Fibroblast of peridontal ligament (primary cell): ENCODE data around the gene CUBN.

ENCODE experiments used
- DNase-seq: peaks from one replicate; pipeline ENCODE4 v3.0.0-alpha.2; 2010; ENCODE audit errors: extremely low read depth

CUBN gene

DNA sequence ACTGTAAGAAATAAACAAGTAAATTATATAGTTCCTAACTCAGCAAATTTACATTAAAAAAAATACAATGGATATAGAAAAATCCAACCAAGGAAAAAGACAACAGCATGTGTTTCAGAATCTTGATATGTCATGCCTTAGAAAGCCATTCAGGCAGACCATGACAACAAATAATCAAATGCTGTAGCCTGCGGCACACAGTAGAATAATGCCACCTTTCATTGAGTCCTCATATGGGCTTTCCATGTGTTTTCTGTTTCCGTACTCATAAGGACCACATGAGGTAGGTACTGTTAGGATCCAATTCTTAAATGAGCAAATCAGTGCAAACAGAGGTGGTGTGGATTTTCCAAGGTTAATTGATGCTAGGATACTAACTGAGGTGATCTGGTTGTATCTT is 138.6 kb downstream of the CUBN start:
- DNase-seq: no peak

DNA sequence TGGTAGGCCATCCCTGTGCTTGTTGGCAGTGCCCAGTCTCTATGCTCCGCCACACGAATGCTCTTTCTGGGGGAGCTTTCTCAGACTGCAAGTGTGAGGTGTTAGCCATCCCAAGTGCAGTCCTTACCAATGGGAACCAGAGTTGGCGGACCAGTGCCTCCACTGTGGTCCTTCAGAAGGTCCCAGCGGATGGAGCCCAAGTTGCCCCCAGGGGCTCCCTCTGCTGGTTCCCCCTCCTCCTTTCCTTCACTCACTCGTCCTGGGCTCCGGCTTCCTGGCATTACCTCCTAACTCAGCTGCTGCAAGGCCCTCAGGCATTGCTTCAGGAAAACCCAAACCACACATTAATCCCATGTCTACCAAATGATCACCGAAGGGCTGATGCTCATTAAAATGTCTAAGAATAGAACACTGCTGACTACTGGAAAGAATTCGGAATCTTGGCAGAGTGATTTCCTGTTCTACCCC is 139.8 kb downstream of the CUBN start:
- DNase-seq: peak; percentile 62

DNA sequence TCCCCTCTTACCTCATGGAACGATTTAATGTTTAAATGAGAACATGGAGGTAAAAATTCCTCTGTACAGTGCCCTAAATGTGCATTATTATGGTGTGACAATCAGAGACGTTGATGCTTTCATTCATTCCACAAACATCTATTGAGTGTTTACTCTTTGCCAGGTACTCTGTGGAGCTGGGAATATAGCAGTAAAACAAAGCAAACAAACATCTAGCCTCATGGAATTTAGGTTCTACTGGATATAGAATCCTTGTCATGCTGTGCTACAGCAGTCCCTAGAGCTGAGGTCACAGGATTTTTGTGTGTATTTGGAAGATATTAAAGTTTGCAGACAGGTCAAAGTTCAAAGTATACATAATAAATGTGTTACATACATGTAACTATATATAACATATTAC is 140.7 kb downstream of the CUBN start:
- no peak for DNase-seq

DNA sequence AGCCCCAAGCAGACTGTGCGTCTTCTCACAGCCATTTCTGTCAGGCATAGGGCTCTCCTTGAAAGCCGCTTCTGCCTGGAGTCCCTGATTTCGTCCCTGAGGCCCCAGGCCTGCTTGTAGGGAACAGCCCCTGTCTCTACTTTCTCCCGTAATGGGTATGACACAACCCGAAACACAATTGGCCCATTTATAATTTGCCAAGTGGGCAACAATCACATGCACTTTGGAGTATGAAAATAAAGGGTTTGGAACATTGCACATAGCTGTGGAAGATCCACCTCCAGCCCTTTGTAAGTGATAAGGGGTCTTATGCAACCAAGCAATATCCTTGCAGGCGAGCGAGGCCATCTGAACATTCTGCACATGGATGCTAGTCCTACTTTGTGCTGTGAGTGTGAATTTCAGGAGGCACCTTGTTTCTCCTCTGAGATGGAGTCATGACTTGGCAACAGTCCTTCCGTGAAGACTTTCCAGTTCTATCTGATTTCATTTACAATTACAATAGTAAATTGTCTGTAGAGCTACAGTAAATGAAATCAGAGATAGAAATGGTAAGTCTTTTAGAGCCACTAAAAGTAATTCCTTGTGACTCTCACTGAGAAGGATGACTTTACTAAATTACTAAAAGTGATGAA is 141.5 kb downstream of the CUBN start:
- DNase-seq: peak; percentile 47

DNA sequence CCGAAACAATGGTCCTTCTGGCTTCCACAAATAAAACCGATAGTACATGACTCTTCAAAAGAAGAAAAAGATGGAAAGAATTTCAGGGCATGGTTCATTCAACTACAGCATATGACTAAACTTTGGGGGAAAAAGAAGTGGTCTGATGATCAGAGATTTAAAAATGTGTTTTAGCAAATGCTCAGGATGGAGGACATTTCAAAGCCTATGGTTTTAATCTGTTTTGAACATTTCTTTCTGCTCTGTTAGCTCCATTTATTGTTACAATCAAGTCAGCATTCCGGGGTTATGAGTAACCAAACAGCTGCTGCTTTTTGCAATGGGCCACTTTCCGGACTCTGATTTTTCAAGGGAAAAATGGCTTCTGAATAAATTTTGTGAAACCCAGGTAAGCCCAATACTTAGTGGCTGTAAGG is 142.4 kb downstream of the CUBN start:
- DNase-seq: peak; percentile 97

DNA sequence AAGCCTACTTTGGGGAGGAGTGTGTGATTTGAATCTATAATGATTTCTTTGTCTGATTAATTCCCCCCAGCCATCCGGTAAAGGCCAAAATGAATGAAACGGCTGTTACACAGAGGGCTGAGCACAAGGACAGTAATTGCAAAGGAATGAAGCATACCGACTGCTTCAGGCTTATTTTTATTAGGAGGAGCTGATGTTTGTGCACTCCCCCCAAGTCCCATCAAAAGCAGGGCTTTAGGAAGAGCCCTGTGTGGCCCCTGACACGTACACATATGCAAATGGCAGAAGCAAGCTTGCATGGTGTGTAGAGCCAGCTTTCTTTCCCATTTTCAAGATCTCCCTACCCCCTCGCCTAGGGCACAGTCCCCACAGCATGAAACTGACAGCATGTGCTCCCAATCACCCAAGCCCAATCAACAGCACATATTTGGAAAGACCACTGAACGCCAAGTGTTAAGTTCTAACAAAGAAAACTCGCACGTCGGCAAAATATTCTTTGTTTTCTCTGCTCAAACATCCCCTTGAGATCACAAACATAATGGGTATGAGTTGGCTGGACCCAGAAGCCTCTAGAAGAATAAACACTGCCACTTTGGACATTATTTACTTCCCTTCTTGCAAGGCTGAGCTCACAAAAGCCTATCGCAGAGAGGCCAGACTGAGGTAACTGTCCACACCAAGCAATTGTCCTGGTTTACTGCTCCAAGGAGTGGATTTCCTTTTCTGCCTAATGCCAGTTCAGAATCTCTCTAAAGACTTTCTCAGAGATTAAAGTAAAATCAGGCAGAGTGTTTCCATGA is 143.0 kb downstream of the CUBN start:
- peak; percentile 88 for DNase-seq

DNA sequence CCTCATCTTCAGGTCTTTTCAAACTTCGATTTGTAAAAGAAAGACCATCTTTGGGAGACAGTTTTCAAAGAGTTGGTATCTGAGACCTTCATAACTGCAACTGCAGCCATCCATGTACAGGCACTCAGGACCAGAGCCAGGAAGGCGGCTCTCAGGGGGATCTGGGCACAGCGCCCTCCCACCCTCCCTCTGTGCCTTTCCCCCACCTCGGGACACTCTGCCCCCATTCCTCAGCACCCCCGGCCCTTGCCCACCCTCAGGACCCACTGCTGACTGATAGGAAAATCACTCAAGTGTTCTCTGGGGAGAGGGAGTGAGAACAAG is 143.6 kb downstream of the CUBN start:
- no peak for DNase-seq

DNA sequence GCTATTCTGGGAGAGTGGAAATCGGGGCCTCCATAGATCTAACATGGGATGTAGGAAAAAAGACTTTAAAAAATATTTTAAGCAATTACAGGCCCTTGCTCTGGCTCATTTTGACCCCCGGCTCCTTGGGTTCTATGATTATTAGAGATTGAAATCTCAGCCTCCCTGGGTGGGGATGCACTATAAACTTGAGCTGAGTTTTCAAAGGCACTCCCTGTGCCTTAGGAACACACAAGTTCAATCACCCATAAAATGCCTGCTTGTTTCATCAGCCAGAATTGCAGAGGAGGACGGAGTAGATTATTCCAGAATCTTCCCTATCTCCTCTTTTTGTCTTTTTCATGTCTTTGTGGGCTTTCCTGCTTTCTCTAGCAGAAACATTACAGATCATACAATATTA is 145.4 kb downstream of the CUBN start:
- DNase-seq: no peak

DNA sequence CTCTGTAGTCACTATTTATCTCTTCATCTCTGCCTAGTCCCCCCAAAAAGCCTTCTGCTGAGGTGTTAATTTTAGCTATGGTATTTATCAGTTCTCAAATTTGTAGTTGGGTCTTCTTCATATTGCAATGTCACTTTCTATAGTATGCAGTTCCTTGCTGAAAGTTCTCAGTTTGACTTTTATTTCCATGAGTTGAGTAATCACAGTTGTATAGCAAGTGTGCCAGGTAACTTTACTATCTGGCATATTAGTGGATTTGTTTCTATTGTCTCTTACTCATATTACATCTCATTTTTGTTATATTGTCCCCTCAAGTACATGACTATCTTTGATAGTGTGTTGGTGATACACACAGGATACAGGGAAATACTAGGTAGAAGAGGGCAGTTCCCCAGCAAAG is 152.8 kb downstream of the CUBN start:
- DNase-seq: no peak

DNA sequence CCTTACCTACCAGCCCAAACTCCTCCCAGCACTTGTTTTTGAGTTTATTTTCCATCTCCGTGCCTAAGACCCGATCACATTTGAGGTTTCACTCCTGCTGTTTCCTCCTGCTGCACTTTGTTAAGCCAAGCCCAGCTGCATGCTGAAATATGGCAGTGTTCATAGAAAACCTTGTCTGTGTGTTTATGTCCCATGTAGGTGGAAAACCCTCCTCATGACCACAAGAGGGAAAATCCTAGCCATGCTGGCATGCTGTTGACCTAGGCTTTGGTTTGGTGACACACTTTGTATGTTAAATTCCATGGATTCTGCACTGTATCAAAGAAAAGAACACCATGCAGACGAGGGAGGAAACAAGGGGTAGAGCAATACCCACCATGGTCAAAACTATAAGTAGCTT is 154.4 kb downstream of the CUBN start:
- DNase-seq: no peak

DNA sequence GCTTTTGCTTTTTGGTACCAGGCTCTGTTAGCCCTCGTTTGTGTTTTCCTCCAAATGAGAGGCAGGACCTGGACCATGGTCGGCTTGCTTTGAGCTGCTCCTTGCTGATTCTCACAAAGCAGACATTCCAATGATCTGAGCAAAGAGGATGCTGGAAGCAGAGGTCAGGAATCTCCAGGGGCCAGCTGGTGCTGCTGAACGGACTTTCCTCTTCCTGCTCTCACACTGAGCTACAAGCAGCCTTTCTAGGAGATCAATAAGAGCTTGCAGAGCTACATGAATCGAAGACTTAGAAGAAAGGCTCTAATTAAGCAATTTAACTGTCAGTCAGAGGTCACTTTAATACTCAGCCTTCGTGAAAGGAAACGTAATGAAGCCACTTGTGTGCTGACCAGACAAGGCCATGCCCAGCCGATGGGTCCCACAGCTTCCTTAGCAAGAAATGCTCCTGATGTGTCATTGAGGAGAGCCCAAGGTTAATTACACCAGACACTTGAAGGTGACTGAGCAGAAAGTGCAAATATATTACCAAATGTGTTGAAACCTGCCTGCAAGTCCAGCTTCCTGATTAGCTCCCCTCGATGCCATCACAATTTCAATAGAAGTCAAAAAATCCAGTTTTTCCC is 161.1 kb downstream of the CUBN start:
- DNase-seq: peak; percentile 94

DNA sequence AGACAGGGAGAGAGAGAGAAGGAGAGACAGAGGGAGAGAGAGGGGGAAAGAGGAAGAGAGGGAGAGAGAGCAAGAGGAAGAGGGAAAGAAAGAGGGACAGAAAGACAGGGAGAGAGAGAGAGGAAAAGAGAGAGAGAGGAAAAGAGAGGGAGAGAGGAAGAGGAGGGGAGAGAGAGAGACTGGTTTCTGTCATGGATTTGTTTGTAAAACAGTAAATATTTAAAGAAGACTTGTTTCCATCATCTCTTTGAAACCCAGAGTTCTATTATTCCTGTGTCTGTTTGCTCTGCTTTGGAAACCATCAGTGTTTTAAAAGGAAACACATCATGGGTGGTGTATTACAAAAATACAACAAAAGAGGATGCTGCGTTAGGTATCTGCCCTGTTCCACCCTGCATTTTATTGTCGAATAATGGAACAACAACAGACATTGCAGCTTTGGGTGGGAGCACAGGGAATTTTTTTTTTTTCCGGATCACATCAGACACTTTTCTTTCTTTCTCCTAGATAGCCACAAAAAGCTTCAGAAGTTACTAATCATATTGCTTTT is 161.7 kb downstream of the CUBN start:
- DNase-seq: no peak

DNA sequence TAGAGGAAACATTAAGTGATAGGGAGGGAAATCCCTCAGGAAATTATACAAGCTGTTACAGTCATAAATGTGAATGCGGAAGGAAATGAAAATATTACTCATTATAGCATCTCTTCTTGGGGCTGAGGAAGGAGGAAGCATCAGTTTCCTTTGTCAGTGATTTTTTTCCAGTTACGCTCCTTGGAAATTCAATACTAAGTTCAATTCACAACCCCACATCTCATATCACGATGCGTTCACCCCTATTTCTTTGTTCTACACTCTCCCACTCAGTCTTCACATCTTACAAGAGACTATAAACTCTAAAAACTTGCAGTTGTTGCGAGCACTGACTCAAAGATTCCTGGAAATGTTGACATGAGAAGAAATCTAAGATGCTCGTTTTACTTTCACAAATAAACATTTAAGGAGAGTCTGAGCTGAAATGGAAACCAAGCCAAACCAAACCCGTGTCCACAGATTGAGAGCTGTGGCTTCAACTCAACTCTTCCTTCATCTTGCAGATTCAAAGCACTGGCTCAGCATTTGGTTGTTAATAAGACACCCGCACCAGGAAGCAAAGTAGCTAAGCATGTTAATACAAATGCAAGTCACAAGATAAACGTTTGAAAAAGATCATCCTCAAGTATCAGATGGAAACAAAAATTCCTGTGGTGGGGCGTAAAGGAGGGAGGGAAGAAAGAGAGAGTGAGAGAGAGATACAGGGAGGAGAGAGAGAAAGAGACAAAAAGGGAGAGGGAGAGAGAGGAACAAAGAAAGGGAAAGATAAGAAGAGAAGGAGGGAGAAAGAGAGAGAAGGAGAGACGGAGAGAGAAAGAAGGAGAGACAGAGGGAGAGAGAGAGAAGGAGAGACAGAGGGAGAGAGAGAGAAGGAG is 162.4 kb downstream of the CUBN start:
- DNase-seq: peak; percentile 99

DNA sequence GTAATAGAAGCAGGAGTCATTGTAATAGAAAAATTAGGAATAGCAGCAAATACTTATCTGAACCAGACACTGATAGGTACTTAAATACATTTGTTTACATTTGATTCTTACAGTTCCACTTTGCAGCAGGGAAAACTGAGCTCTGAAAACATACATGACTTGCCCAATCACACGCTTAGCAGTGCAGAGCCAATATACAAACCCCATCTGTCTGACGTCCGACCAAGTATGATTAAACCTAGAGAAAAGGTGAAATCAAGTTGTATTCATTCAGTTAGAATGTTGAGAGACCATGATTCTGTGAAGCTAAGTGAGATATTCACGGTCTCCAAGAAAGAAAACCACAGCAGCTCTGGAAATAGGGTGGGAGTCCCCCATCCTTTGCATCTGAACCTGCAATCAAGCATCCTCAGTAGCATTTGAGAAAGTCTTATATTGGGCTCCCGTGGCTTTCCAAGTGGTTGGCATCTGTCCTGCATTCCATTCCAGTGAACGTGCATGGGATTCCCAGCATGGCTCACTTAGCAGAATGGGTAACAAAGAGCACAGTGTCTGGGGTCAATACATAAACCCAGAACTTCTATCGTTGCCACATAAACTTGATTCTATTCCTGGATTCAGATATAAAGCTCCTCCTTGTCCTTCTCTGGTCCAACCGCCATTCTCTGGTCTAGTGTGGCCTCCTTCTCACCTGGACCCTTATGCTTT is 163.7 kb downstream of the CUBN start:
- DNase-seq: peak; percentile 100

DNA sequence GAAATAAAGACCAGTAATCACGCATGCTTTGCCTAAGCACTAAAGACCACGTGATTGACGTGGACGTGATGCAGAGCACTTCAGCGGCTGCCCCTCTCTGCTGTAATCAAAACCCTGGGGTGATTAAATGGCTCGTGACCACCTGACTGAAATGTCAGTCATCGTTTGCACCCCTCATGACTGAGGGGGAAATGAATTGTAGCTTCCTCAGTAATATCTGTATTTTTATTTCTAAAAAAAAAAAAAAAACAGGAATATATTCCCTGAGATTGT is 164.3 kb downstream of the CUBN start:
- no peak for DNase-seq

DNA sequence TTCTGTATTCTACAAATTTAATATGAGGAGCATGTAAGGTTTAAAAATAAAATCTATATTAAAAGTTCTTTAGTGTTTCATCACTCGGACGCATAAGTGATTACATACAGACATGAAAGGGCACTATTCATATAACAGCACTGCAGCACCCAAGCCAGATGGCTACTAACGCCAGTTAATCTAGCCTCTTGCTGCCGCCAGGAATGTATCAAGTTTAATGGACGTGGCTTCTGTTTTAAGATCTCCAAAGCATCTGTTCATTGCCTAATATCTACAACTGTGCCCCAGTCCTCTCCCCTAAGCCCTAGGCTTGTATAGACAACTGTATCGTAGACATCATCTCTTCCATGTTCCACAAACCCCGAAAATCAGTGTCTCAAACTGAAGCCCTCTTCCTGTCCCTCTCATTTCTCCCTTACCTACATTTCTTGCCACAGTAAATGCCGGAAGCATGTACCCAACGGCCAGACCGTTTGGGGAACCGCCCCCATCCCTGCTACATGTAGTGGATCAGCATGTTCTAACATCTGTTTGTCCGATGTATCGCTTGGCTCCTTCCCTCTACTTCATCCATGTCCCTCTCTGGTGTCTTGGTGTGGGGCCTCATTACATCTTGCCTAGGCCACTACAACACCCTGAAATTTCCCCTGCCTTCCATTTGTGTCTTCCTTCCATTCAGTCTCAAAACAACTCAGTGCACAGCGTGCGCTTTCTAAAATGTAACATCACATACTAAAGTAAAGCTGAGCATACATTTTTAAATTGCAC is 164.9 kb downstream of the CUBN start:
- peak; percentile 16 for DNase-seq

DNA sequence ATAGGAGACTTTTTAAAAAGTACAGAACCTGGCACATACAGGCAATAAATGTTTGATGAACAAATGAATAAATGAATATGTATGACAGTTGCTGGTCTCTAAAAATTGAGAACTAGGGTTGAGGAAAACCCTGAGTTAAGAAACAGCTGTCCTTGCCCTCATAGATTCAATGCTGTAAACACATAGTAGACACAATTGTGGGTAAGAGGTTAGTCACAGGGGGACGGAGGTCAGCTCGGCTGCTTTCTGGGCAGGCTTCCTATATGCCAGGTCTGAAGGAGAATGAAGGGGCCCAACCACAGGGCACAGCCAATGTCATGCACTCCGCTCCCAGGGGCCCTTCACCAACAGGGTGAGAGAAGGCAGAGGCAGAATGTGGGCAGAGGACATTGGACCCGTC is 169.1 kb downstream of the CUBN start:
- DNase-seq: no peak

DNA sequence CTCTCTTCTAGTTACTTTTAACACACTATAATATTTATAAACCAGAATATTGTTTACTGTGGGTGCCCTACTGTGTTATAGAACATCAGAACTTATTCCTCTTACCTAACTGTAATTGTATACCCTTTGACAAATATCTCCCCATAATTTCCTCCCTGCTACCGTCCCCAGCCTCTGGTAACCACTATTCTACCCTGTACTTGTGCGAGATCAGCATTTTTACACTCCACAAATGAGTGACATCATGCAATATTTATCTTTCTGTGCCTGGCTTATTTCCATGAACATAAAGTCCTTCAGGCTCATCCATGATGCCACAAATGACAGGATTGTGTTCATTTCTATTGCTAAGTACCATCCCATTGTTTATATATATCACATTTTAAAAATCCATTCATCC is 172.6 kb downstream of the CUBN start:
- DNase-seq: no peak

DNA sequence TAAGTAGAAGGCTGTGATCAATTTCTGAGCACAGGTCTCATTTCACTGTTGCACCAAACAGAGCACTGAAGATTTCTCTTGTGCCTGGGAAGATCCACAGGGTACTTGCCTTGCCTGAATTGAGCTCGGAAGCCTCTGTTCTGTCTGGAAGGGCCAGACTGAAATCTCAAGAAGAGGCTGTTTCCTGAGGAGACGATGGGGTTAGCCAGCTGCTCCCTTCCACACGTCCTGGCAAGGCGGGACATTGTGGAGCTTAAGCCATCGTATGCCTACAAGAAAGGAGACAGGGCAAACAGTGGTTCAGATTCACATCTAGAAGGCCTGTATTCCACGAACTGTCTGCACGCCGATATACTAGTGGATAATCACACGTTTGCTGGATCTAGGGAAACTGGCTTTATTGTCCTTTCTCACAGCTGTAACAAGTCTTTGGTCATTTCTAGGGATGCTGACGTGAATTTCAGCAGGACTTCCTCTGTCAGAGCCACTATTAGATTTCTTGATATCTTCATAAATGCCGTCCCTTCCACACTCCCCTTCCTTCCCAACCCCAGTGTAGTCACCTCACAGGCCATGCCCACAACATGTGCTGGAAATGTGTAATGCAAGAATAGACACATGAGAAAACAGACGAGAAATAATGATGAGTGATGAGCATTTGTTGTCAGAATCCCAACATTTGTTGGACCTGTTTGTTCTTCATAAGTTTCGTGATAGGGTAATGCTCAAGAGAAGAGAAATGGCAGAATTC is 175.2 kb downstream of the CUBN start:
- DNase-seq: no peak

DNA sequence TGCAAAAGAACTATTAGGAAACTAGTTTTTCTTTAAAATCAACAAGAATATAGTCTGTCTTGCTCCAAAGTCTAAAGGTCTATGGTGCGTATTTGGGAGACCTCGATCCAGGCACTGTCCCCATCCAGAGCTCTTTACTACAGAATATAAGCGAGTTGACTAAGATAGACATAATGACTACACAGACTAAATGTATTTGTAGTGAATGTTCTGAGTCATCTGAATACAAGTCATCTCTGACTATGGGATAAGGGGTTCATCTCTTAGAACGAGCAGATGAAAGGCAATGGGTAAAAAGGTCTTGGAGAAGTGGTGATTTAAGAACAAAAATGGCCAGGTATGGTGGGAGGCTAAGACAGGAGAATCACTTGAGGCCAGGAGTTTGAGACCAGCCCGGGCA is 176.3 kb downstream of the CUBN start:
- DNase-seq: no peak
